GM19240 (cell line): ENCODE measurements around the gene CRACR2A.

Source experiments
- DNase-seq: peaks from one replicate; pipeline ENCODE4 v3.0.0; 2011; ENCODE audit warnings: low spot score; ENCODE audit not compliant: insufficient read length

Gene CRACR2A

GRCh38 chr12:3622822-3623690, 129.9 kb downstream of the CRACR2A start:
- DNase-seq: peak; percentile 14

- no peak for DNase-seq
These were observed 130.7 kb downstream of the CRACR2A start for GRCh38 chr12:3622021-3622821.

GRCh38 chr12:3620856-3621255, 132.1 kb downstream of the CRACR2A start:
- no peak for DNase-seq

GRCh38 chr12:3617565-3617964, 135.3 kb downstream of the CRACR2A start:
- DNase-seq: no peak

GRCh38 chr12:3615862-3616261, 137.0 kb downstream of the CRACR2A start:
- DNase-seq: no peak

GRCh38 chr12:3614806-3615466, 138.0 kb downstream of the CRACR2A start:
- no peak for DNase-seq

GRCh38 chr12:3613641-3614395, 139.1 kb downstream of the CRACR2A start:
- no peak for DNase-seq

- no peak for DNase-seq
These were observed 140.8 kb downstream of the CRACR2A start for GRCh38 chr12:3611860-3612703.

GRCh38 chr12:3607821-3608220, 145.1 kb downstream of the CRACR2A start:
- DNase-seq: no peak

- DNase-seq: no peak
These were observed 145.7 kb downstream of the CRACR2A start for GRCh38 chr12:3607039-3607720.

- DNase-seq: no peak
These were observed 146.8 kb downstream of the CRACR2A start for GRCh38 chr12:3606128-3606527.

GRCh38 chr12:3605692-3606091, 147.2 kb downstream of the CRACR2A start:
- DNase-seq: no peak

- DNase-seq: no peak
These were observed 147.9 kb downstream of the CRACR2A start for GRCh38 chr12:3604748-3605586.

- no peak for DNase-seq
These were observed 148.6 kb downstream of the CRACR2A start for GRCh38 chr12:3604286-3604685.

GRCh38 chr12:3603576-3603975, 149.3 kb downstream of the CRACR2A start:
- no peak for DNase-seq

- no peak for DNase-seq
These were observed 150.4 kb downstream of the CRACR2A start for GRCh38 chr12:3602488-3602887.

- DNase-seq: no peak
These were observed 151.3 kb downstream of the CRACR2A start for GRCh38 chr12:3601461-3602150.

GRCh38 chr12:3600951-3601350, 152.0 kb downstream of the CRACR2A start:
- DNase-seq: no peak
